H1 (cell line): ENCODE results near the gene HOXB4. TPM values are rescaled to one million over a fixed set of nuclear protein-coding genes. Genes with fewer than 3 reads are reported as not detected.
A peak's percentile ranks its signal among the peaks of the same experiment; 100 is the strongest.

Experiments used
- CTCF ChIA-PET: fragments of 300-600 bp; sonication (Branson Sonifier 250); formaldehyde crosslinking; loops from one replicate; lab custom pipeline; 2021; ENCODE audit not compliant: partially characterized antibody; lab: Charles Lee
- POLR2A ChIA-PET: fragments of 300-600 bp; sonication (Branson Sonifier 250); formaldehyde crosslinking; loops from one replicate; lab custom pipeline; 2021; ENCODE audit warnings: inconsistent platforms; ENCODE audit not compliant: partially characterized antibody; lab: Charles Lee
- DNase-seq, 2 experiments: peaks; one replicate each; pipeline versions ENCODE4 v3.0.0 to v3.0.0-alpha.2; 2010 to 2022; ENCODE audit warnings: low spot score in 2 of 2, low read depth in 1 of 2, mixed read lengths in 1 of 2
- FAIRE-seq: peaks from 2 replicates; lab custom pipeline; 2011; peaks lifted over from hg19 to GRCh38; lab: Jason Lieb, UNC
- H2AFZ ChIP-seq: 2 replicates; pipeline ENCODE4 v1.8.1; 2012; ENCODE audit warnings: low read length, inconsistent platforms
- H2AK5ac ChIP-seq: 2 replicates; pipeline ENCODE4 v1.6.1; 2013; ENCODE audit warnings: low read depth, low read length
- H2BK120ac ChIP-seq: replicated peaks from 2 replicates; pipeline ENCODE3; 2013; ENCODE audit warnings: low read depth, low read length, inconsistent platforms
- H2BK12ac ChIP-seq: 2 replicates; pipeline ENCODE4 v1.6.1; 2013; ENCODE audit warnings: low read depth, low read length
- H2BK15ac ChIP-seq: 2 replicates; pipeline ENCODE4 v1.6.1; 2013; ENCODE audit warnings: low read length
- H2BK20ac ChIP-seq: 2 replicates; pipeline ENCODE4 v1.6.1; 2013; ENCODE audit warnings: low read length
- H2BK5ac ChIP-seq: 2 replicates; pipeline ENCODE4 v1.6.1; 2013; ENCODE audit warnings: low read depth, low read length
- H3K14ac ChIP-seq: 2 replicates; pipeline ENCODE4 v1.6.1; 2013; ENCODE audit warnings: inconsistent platforms; ENCODE audit not compliant: insufficient read length
- H3K18ac ChIP-seq: 2 replicates; pipeline ENCODE4 v1.6.1; 2013; ENCODE audit warnings: low read length; ENCODE audit errors: extremely low read depth
- H3K23ac ChIP-seq: 2 replicates; pipeline ENCODE4 v1.6.1; 2013; ENCODE audit warnings: inconsistent platforms; ENCODE audit not compliant: insufficient read length
- H3K23me2 ChIP-seq: 2 replicates; pipeline ENCODE4 v1.6.1; 2013; ENCODE audit warnings: low read depth, low read length
- H3K27ac ChIP-seq: 2 replicates; pipeline ENCODE4 v1.6.1; 2011; ENCODE audit warnings: low read depth, low read length, inconsistent platforms
- H3K27me3 ChIP-seq, 4 experiments: replicated peaks in 1 of 4; 1 replicate in 1 of 4; 2 replicates in 3 of 4; pipeline versions ENCODE4 v1.6.1 to v1.8.1; 2011 to 2013; ENCODE audit warnings: low read length in 3 of 4, mild to moderate bottlenecking in 3 of 4, inconsistent platforms in 2 of 4, mixed read lengths in 2 of 4, moderate library complexity in 1 of 4; ENCODE audit not compliant: control insufficient read depth in 3 of 4, insufficient read depth in 3 of 4; ENCODE audit errors: extremely low read depth in 1 of 4
- H3K36me3 ChIP-seq, 4 experiments: 2 replicates each; pipeline versions ENCODE4 v1.6.1 to v1.8.1; 2011 to 2013; ENCODE audit warnings: mild to moderate bottlenecking in 4 of 4, low read length in 3 of 4, moderate library complexity in 2 of 4, control low read depth in 1 of 4, inconsistent platforms in 1 of 4; ENCODE audit not compliant: insufficient read depth in 4 of 4, control insufficient read depth in 2 of 4
- H3K4ac ChIP-seq: replicated peaks from 2 replicates; pipeline ENCODE3; 2013; ENCODE audit warnings: low read length, low read depth, mixed read lengths, inconsistent platforms; ENCODE audit not compliant: insufficient read length
- H3K4me1 ChIP-seq, 4 experiments: replicated peaks in 1 of 4; 1 replicate in 1 of 4; 2 replicates in 3 of 4; pipeline versions ENCODE4 v1.6.1 to v1.8.1; 2011 to 2013; ENCODE audit warnings: low read length in 3 of 4, inconsistent platforms in 2 of 4, mixed read lengths in 1 of 4; ENCODE audit not compliant: insufficient read depth in 4 of 4, control insufficient read depth in 3 of 4
- H3K4me2 ChIP-seq, 2 experiments: 2 replicates each; pipeline versions ENCODE4 v1.6.1 to v1.8.1; 2011 to 2013; ENCODE audit warnings: low read depth in 2 of 2, low read length in 2 of 2, control low read depth in 1 of 2, inconsistent platforms in 1 of 2, mild to moderate bottlenecking in 1 of 2; ENCODE audit not compliant: insufficient read depth in 1 of 2
- H3K4me3 ChIP-seq, 4 experiments: fragments of 200-600, 300-600 bp in 1 of 4; sonication (generic), shearing (Covaris generic), sonication (Bioruptor Twin) in 1 of 4; 2 replicates each; pipeline versions ENCODE4 v1.5.1 to v1.8.1; 2011 to 2016; ENCODE audit warnings: low read length in 4 of 4, low read depth in 3 of 4, control low read depth in 2 of 4, inconsistent platforms in 2 of 4, mild to moderate bottlenecking in 2 of 4, mixed read lengths in 1 of 4, moderate library complexity in 1 of 4; ENCODE audit not compliant: insufficient read depth in 2 of 4; ENCODE audit errors: extremely low read depth in 1 of 4
- H3K56ac ChIP-seq: replicated peaks from 2 replicates; pipeline ENCODE3; 2013; ENCODE audit warnings: low read depth, mild to moderate bottlenecking, mixed read lengths, low read length, inconsistent platforms; ENCODE audit not compliant: insufficient read length
- H3K79me1 ChIP-seq: 2 replicates; pipeline ENCODE4 v1.6.1; 2013; ENCODE audit warnings: low read depth, low read length, control low read depth
- H3K79me2 ChIP-seq, 2 experiments: 2 replicates each; pipeline versions ENCODE4 v1.6.1 to v1.8.1; 2012 to 2013; ENCODE audit warnings: low read length in 2 of 2, mild to moderate bottlenecking in 2 of 2, inconsistent platforms in 1 of 2; ENCODE audit not compliant: insufficient read depth in 2 of 2, control insufficient read depth in 1 of 2
- H3K9ac ChIP-seq, 4 experiments: replicated peaks in 1 of 4; 1 replicate in 1 of 4; 2 replicates in 3 of 4; pipeline versions ENCODE4 v1.6.1 to v1.8.1; 2011 to 2013; ENCODE audit warnings: low read depth in 3 of 4, low read length in 3 of 4, control low read depth in 2 of 4, mild to moderate bottlenecking in 2 of 4, moderate library complexity in 2 of 4, inconsistent platforms in 1 of 4; ENCODE audit errors: extremely low read depth in 1 of 4
- H3K9me3 ChIP-seq, 2 experiments: 2 replicates each; pipeline versions ENCODE4 v1.6.1 to v1.8.1; 2012 to 2013; ENCODE audit warnings: mild to moderate bottlenecking in 2 of 2, moderate library complexity in 2 of 2, control low read depth in 1 of 2, inconsistent platforms in 1 of 2, low read depth in 1 of 2, low read length in 1 of 2, mixed read lengths in 1 of 2; ENCODE audit not compliant: insufficient read depth in 2 of 2
- H4K20me1 ChIP-seq, 2 experiments: replicated peaks in 1 of 2; 2 replicates each; pipeline versions ENCODE3 to v1.8.1; 2011 to 2013; ENCODE audit warnings: inconsistent platforms in 2 of 2, low read length in 2 of 2, mild to moderate bottlenecking in 1 of 2; ENCODE audit not compliant: insufficient read depth in 2 of 2, control insufficient read depth in 1 of 2
- H4K5ac ChIP-seq: 2 replicates; pipeline ENCODE4 v1.6.1; 2013; ENCODE audit warnings: low read length, low read depth, mixed read lengths, inconsistent platforms; ENCODE audit not compliant: insufficient read length
- H4K8ac ChIP-seq: 2 replicates; pipeline ENCODE4 v1.8.0; 2013; ENCODE audit warnings: mild to moderate bottlenecking, moderate library complexity, low read length, inconsistent platforms; ENCODE audit not compliant: insufficient read depth; ENCODE audit errors: extremely low read depth
- H4K91ac ChIP-seq: replicated peaks from 2 replicates; pipeline ENCODE3; 2013; ENCODE audit warnings: low read length, mixed read lengths, inconsistent platforms; ENCODE audit not compliant: insufficient read length
- CTBP2 ChIP-seq: IDR thresholded peaks from 2 replicates; pipeline ENCODE4 v1.7.0; 2011; ENCODE audit warnings: borderline replicate concordance, mild to moderate bottlenecking, moderate library complexity, mixed read lengths, low read length; ENCODE audit not compliant: insufficient read depth, insufficient read length
- EGR1 ChIP-seq: IDR thresholded peaks from 2 replicates; pipeline ENCODE4 v1.6.1; 2011; ENCODE audit warnings: low read depth, low read length, borderline replicate concordance
- EZH2 ChIP-seq: fragments of 200-600 bp; sonication (generic); IDR thresholded peaks from 2 replicates; pipeline ENCODE4 v1.7.1; 2012; ENCODE audit warnings: low read depth, mild to moderate bottlenecking, moderate library complexity, low read length, inconsistent platforms; ENCODE audit not compliant: severe bottlenecking
- RNF2 ChIP-seq: fragments of 200-900, 300-1000 bp; sonication (generic); IDR thresholded peaks from 2 replicates; pipeline ENCODE4 v1.7.1; 2016; ENCODE audit warnings: borderline replicate concordance, low read depth, mild to moderate bottlenecking, antibody characterized with exemption, low read length; ENCODE audit not compliant: poor library complexity, severe bottlenecking; ENCODE audit errors: missing control alignments
- SAP30 ChIP-seq: fragments of 300-600 bp; sonication (generic); IDR thresholded peaks from 2 replicates; pipeline ENCODE4 v1.7.1; 2012; ENCODE audit warnings: low read length, moderate library complexity, mild to moderate bottlenecking, inconsistent platforms; ENCODE audit not compliant: insufficient read depth, insufficient replicate concordance
- SUZ12 ChIP-seq: fragments of 200-600 bp; sonication (generic); IDR thresholded peaks from 2 replicates; pipeline ENCODE4 v1.6.1; 2012; ENCODE audit warnings: mild to moderate bottlenecking, inconsistent platforms, low read length, moderate library complexity, mixed read lengths
- WGBS, 2 experiments: shearing (Covaris generic) in 1 of 2; methylation state at CpG; one replicate each; pipeline versions ENCODE4 v1.1.6 to v1.1.7; 2013 to 2015; ENCODE audit warnings: low lambda C conversion rate in 2 of 2, mixed read lengths in 2 of 2, inconsistent platforms in 1 of 2, low coverage in 1 of 2, missing lambda C conversion rate in 1 of 2; ENCODE audit not compliant: insufficient replicate concordance in 2 of 2, insufficient coverage in 1 of 2, insufficient read length in 1 of 2; ENCODE audit errors: extremely low coverage in 1 of 2, missing lambda C conversion rate in 1 of 2; 5-methylcytosine and 5-hydroxymethylcytosine counted together
- polyA plus RNA-seq, 7 experiments: library from polyadenylated mRNA; depleted of rRNA in 3 of 7; stranded (reverse) in 5 of 7; unstranded in 2 of 7; fragments of >200 nt in 5 of 7; fragments of 200-250 nt in 2 of 7; gene quantifications; 1 replicate in 5 of 7; 2 replicates in 1 of 7; 4 replicates in 1 of 7; pipeline versions ENCODE4 v1.2.1 to v1.2.3, GENCODE V29; 2011 to 2013; ENCODE audit warnings: missing spikeins in 2 of 7, mixed read lengths in 2 of 7
- total RNA-seq: library from RNA; stranded (reverse); fragmentation: NEBNext Ultra II Directional; extraction: Animal tissue kit (Norgen Biotek cat#: 25700); gene quantifications from 2 replicates; pipeline ENCODE4 v1.2.1, GENCODE V29; 2021
- TF ChIP-seq, protein P1 (sequence below): IDR thresholded peaks from 2 replicates; pipeline ENCODE4 v1.6.1; 2012; ENCODE audit warnings: low read length, inconsistent platforms

HOXB4 gene
- total and polyA plus RNA-seq, 2 of the 8 experiments (the other 6 are each of a cell fraction or from before 2014, with no cell fraction given): not detected

DNA sequence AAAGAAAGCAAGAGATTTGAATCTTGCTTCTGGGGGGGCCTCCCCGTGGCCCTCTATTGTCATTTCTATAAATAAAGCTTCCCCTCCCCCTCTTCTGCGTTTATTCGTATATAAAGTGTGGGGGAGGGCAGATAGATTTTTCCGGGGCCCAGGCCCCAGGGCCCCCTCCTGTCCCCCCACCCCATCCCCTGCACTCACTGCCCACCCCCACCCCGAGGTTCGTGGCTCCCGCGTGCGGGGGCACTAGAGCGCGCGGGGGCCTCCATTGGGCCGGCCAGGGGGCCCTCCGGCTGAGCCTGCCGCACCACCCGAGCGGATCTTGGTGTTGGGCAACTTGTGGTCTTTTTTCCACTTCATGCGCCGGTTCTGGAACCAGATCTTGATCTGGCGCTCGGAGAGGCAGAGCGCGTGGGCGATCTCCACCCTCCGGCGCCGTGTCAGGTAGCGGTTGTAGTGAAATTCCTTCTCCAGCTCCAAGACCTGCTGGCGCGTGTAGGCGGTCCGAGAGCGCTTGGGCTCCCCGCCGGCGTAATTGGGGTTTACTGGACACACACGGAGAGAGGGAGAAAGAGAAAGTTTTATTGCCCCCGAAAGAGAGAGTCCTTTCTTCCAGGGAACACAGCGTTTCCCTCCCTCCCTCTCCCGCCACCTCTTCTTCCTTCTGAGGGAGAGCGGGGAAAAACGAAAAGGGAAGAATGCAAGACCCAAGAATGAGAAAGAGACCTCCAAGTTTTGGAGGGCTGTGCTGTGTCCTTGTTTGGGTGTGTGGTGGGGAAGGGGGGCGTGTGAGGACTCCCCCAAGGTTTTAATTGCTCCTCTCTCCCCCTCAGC lies 1.5 kb downstream of the HOXB4 start:
- no peak for DNase-seq
- CTCF ChIA-PET: interaction anchor here (1.0 to 1.4 kb wide), 2 partner anchors 13 to 29 kb away, joined by 3 to 4 read pairs; no protein-coding TSS in a partner anchor

More for the DNA sequence above, 1.5 kb downstream of the HOXB4 start:
- Histone ChIP-seq H3K79me1 (no peaks in the 10 kb centered on the region), H3K9me3 (no peaks in the 10 kb centered on the region), H3K18ac (no peak overlapping the region), H2BK20ac (no peak overlapping the region), H3K79me2 (no peaks in the 10 kb centered on the region), H3K14ac (no peak overlapping the region), H4K5ac (no peak overlapping the region), H3K4me1 (peaks cover 0 to 11% (median 2%) of the 10 kb centered on the region in 4 experiments; a peak in 3 of 7 replicates), H4K8ac (no peak overlapping the region), H2BK120ac (no peak overlapping the region), H3K23me2 (no peaks in the 10 kb centered on the region), H4K91ac (no peak overlapping the region), H3K56ac (no peak overlapping the region), H3K4me3 (no peak overlapping the region), H2AK5ac (no peak overlapping the region; the same call in 1 of the 2 replicates), H3K36me3 (peaks cover 0 to under 1% (median 0%) of the 10 kb centered on the region in 4 experiments; a peak in 1 of 8 replicates), H2BK5ac (no peak overlapping the region), H3K23ac (no peak overlapping the region), H3K27me3 (peaks cover 99 to 100% (median 100%) of the 10 kb centered on the region in 4 experiments), H3K4me2 (peak overlapping the region; percentile 21 to 48; a peak in 2 of 4 replicates), H2BK15ac (no peak overlapping the region), H3K9ac (no peak overlapping the region), H3K4ac (no peak overlapping the region), H4K20me1 (peaks cover 23 to 45% of the 10 kb centered on the region in 2 experiments), H2AFZ (no peak overlapping the region), H2BK12ac (no peak overlapping the region), H3K27ac (no peak overlapping the region)
- peak; percentile 93 for TF ChIP-seq CTBP2
- peak; percentile 57; the same call in 1 of the 2 replicates for TF ChIP-seq SUZ12
- TF ChIP-seq RNF2: peak; percentile 91
- TF ChIP-seq EGR1: 0 out of 2 replicates have a peak, but pooled peaks have one; percentile 22
- TF ChIP-seq EZH2: peak; percentile 77
- no peak for TF ChIP-seq SAP30
- TF ChIP-seq, protein P1, sequence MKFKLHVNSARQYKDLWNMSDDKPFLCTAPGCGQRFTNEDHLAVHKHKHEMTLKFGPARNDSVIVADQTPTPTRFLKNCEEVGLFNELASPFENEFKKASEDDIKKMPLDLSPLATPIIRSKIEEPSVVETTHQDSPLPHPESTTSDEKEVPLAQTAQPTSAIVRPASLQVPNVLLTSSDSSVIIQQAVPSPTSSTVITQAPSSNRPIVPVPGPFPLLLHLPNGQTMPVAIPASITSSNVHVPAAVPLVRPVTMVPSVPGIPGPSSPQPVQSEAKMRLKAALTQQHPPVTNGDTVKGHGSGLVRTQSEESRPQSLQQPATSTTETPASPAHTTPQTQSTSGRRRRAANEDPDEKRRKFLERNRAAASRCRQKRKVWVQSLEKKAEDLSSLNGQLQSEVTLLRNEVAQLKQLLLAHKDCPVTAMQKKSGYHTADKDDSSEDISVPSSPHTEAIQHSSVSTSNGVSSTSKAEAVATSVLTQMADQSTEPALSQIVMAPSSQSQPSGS: no peak
- POLR2A ChIA-PET: no interaction called here
- WGBS, 2 experiments: 5% methylated on average over 32 of the region's 43 CpGs; no CpG with 5 or more reads in 1 of the 2 experiments
- FAIRE-seq: no peak
